HepG2 (cell line): Measurements from ENCODE around the gene SNX6. TPM values are rescaled to one million over a fixed set of nuclear protein-coding genes. Genes with fewer than 3 reads are reported as not detected.

Experiments used
- CEBPB ChIP-seq: IDR thresholded peaks from 2 replicates; pipeline ENCODE4 v1.6.1; 2011; ENCODE audit warnings: low read depth, low read length, improper control_type of control experiment, borderline replicate concordance
- IRF2 ChIP-seq: IDR thresholded peaks from 2 replicates; pipeline ENCODE4 v1.6.1; 2018; ENCODE audit warnings: missing genetic modification reagents, missing compliant biosample characterization
- NCOA5 ChIP-seq: sonication (generic); formaldehyde crosslinking; IDR thresholded peaks from 2 replicates; pipeline ENCODE4 v1.4.0; 2020; ENCODE audit warnings: missing genetic modification reagents
- NKX3-1 ChIP-seq: sonication (generic); formaldehyde crosslinking; IDR thresholded peaks from 2 replicates; pipeline ENCODE4 v1.5.0; 2020; ENCODE audit warnings: missing genetic modification reagents
- ONECUT2 ChIP-seq: sonication (generic); formaldehyde crosslinking; IDR thresholded peaks from 2 replicates; pipeline ENCODE4 v1.4.0; 2020; ENCODE audit warnings: missing genetic modification reagents
- PAWR ChIP-seq: sonication (generic); formaldehyde crosslinking; IDR thresholded peaks from 2 replicates; pipeline ENCODE4 v1.4.0; 2020; ENCODE audit warnings: missing genetic modification reagents, mild to moderate bottlenecking, borderline replicate concordance
- RORA ChIP-seq: sonication (generic); formaldehyde crosslinking; IDR thresholded peaks from 2 replicates; pipeline ENCODE4 v1.5.0; 2020; ENCODE audit warnings: mild to moderate bottlenecking, missing genetic modification reagents, moderate library complexity
- SRSF1 ChIP-seq: fragments of 200-400 bp; formaldehyde crosslinking; optimal IDR thresholded peaks from 2 replicates; pipeline ENCODE3; 2017; ENCODE audit warnings: mild to moderate bottlenecking, low read depth, low read length, moderate library complexity
- STAG1 ChIP-seq: sonication (generic); formaldehyde crosslinking; IDR thresholded peaks from 2 replicates; pipeline ENCODE4 v1.4.0; 2020; ENCODE audit warnings: missing genetic modification reagents
- ZFP62 ChIP-seq: sonication (generic); formaldehyde crosslinking; IDR thresholded peaks from 2 replicates; pipeline ENCODE4 v1.4.0; 2020; ENCODE audit warnings: missing genetic modification reagents
- ZKSCAN5 ChIP-seq: sonication (generic); formaldehyde crosslinking; IDR thresholded peaks from 2 replicates; pipeline ENCODE4 v1.5.1; 2020; ENCODE audit warnings: mild to moderate bottlenecking, missing genetic modification reagents
- ZNF205 ChIP-seq: IDR thresholded peaks from 2 replicates; pipeline ENCODE4 v1.6.1; 2018; ENCODE audit warnings: missing biosample characterization, missing genetic modification reagents
- ZNF230 ChIP-seq: sonication (generic); formaldehyde crosslinking; IDR thresholded peaks from 2 replicates; pipeline ENCODE4 v1.4.0; 2020; ENCODE audit warnings: mild to moderate bottlenecking, missing genetic modification reagents
- ZNF614 ChIP-seq: IDR thresholded peaks from 2 replicates; pipeline ENCODE4 v1.6.1; 2018; ENCODE audit warnings: missing biosample characterization, missing genetic modification reagents, inconsistent platforms, borderline replicate concordance
- ZNF629 ChIP-seq: sonication (generic); formaldehyde crosslinking; conservative IDR thresholded peaks from 2 replicates; pipeline ENCODE4 v1.5.0; 2020; ENCODE audit warnings: missing genetic modification reagents
- ZNF788 ChIP-seq: sonication (generic); formaldehyde crosslinking; IDR thresholded peaks from 2 replicates; pipeline ENCODE4 v1.5.0; 2020; ENCODE audit warnings: mild to moderate bottlenecking, missing genetic modification reagents, borderline replicate concordance
- ZSCAN21 ChIP-seq: sonication (generic); formaldehyde crosslinking; IDR thresholded peaks from 2 replicates; pipeline ENCODE4 v1.8.0; 2022; ENCODE audit warnings: mild to moderate bottlenecking, missing genetic modification reagents, moderate library complexity, borderline replicate concordance
- polyA plus RNA-seq, 8 experiments: library from polyadenylated mRNA; depleted of rRNA in 3 of 8; stranded (reverse) in 7 of 8; unstranded in 1 of 8; fragments of >200 nt; fragmentation: Illumina TruSeq in 4 of 8; extraction: Trizol in 4 of 8; gene quantifications; 2 replicates each; pipeline versions ENCODE4 v1.2.1 to v1.2.3, GENCODE V29; 2011 to 2016; ENCODE audit warnings: low read depth in 4 of 8, missing spikeins in 1 of 8, mixed read lengths in 1 of 8; ENCODE audit not compliant: insufficient read depth in 1 of 8
- total RNA-seq, 5 experiments: library from RNA; depleted of rRNA; stranded (reverse); fragments of >200 nt; fragmentation: Illumina TruSeq; extraction: Trizol; gene quantifications; 2 replicates each; pipeline ENCODE4 v1.2.3, GENCODE V29; 2016; ENCODE audit warnings: low read depth in 1 of 5
- TF ChIP-seq, protein P1 (sequence below): sonication (generic); formaldehyde crosslinking; IDR thresholded peaks from 2 replicates; pipeline ENCODE4 v1.4.0; 2020; ENCODE audit warnings: mild to moderate bottlenecking, missing genetic modification reagents
- TF ChIP-seq, protein P2 (sequence below), 2 experiments: sonication (generic) in 1 of 2; formaldehyde crosslinking in 1 of 2; IDR thresholded peaks; 2 replicates each; pipeline versions ENCODE4 v1.6.1 to v1.9.0; 2014 to 2022; ENCODE audit warnings: antibody characterized with exemption in 1 of 2, borderline replicate concordance in 1 of 2, inconsistent platforms in 1 of 2, low read depth in 1 of 2, missing genetic modification reagents in 1 of 2

Gene SNX6
- total and polyA plus RNA-seq, 2 of the 13 experiments (the other 11 are each of a cell fraction or from before 2014, with no cell fraction given) = 92.3 to 169 TPM

- TF ChIP-seq, protein P1, sequence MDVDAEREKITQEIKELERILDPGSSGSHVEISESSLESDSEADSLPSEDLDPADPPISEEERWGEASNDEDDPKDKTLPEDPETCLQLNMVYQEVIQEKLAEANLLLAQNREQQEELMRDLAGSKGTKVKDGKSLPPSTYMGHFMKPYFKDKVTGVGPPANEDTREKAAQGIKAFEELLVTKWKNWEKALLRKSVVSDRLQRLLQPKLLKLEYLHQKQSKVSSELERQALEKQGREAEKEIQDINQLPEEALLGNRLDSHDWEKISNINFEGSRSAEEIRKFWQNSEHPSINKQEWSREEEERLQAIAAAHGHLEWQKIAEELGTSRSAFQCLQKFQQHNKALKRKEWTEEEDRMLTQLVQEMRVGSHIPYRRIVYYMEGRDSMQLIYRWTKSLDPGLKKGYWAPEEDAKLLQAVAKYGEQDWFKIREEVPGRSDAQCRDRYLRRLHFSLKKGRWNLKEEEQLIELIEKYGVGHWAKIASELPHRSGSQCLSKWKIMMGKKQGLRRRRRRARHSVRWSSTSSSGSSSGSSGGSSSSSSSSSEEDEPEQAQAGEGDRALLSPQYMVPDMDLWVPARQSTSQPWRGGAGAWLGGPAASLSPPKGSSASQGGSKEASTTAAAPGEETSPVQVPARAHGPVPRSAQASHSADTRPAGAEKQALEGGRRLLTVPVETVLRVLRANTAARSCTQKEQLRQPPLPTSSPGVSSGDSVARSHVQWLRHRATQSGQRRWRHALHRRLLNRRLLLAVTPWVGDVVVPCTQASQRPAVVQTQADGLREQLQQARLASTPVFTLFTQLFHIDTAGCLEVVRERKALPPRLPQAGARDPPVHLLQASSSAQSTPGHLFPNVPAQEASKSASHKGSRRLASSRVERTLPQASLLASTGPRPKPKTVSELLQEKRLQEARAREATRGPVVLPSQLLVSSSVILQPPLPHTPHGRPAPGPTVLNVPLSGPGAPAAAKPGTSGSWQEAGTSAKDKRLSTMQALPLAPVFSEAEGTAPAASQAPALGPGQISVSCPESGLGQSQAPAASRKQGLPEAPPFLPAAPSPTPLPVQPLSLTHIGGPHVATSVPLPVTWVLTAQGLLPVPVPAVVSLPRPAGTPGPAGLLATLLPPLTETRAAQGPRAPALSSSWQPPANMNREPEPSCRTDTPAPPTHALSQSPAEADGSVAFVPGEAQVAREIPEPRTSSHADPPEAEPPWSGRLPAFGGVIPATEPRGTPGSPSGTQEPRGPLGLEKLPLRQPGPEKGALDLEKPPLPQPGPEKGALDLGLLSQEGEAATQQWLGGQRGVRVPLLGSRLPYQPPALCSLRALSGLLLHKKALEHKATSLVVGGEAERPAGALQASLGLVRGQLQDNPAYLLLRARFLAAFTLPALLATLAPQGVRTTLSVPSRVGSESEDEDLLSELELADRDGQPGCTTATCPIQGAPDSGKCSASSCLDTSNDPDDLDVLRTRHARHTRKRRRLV (CRISPR knock-in tag) = peak; percentile 98
- TF ChIP-seq STAG1 (CRISPR knock-in tag) (peak; percentile 45), ZNF788 (peak; percentile 99), ZNF230 (CRISPR knock-in tag) (peak; percentile 99), NKX3-1 (peak; percentile 89), ZSCAN21 (CRISPR knock-in tag) (peak; percentile 99), NCOA5 (CRISPR knock-in tag) (no peak), PAWR (CRISPR knock-in tag) (peak; percentile 83; the same call in 1 of the 2 replicates), ONECUT2 (CRISPR knock-in tag) (no peak), ZFP62 (peak; percentile 17), ZKSCAN5 (CRISPR knock-in tag) (peak; percentile 78), CEBPB (peak; percentile 2; the same call in 1 of the 2 replicates), ZNF614 (CRISPR knock-in tag) (peak; percentile 99), RORA (CRISPR knock-in tag) (no peak), ZNF205 (CRISPR knock-in tag) (peak; percentile 99), ZNF629 (peak; percentile 73), SRSF1 (peak; percentile 92), IRF2 (CRISPR knock-in tag) (peak; percentile 99)
- TF ChIP-seq, protein P2, sequence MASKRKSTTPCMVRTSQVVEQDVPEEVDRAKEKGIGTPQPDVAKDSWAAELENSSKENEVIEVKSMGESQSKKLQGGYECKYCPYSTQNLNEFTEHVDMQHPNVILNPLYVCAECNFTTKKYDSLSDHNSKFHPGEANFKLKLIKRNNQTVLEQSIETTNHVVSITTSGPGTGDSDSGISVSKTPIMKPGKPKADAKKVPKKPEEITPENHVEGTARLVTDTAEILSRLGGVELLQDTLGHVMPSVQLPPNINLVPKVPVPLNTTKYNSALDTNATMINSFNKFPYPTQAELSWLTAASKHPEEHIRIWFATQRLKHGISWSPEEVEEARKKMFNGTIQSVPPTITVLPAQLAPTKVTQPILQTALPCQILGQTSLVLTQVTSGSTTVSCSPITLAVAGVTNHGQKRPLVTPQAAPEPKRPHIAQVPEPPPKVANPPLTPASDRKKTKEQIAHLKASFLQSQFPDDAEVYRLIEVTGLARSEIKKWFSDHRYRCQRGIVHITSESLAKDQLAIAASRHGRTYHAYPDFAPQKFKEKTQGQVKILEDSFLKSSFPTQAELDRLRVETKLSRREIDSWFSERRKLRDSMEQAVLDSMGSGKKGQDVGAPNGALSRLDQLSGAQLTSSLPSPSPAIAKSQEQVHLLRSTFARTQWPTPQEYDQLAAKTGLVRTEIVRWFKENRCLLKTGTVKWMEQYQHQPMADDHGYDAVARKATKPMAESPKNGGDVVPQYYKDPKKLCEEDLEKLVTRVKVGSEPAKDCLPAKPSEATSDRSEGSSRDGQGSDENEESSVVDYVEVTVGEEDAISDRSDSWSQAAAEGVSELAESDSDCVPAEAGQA (IDR thresholded peaks at IDR 0.05; ENCODE audit: low read depth) = peak; percentile 96
- TF ChIP-seq, protein P2 (CRISPR knock-in tag; IDR thresholded peaks at IDR 0.05; ENCODE audit: borderline replicate concordance) = peak; percentile 94
Measured at GRCh38 chr14:34539407-34540180, 90.4 kb downstream of the SNX6 start, which contains the start of gene EAPP (continued).
